Activated naive CD4-positive, alpha-beta T cell (primary cell): ENCODE data around the gene SH3YL1.

Experiments used
- DNase-seq, 4 experiments: peaks; one replicate each; lab custom pipeline; 2025; lab: John Stamatoyannopoulos, UW

SH3YL1 gene

DNA sequence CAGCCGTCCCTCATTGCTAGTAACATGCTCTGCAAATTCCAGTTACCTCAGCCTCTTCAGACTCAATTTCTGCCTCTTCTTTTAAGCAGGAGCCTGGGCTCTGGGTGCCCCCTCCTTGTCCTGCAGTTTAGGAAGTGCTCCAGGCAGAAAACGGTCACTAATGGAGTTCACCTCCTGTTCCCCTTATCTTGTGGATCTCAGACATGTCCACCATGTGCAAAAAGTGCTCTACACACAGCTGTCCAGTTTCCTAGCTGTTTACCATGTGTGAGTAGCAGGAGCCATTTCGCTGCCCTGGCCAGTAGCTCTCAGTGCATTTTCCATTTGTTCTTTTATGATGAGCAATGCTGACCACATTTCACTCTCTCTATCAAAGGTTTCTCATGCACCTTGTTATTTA, 4.9 kb downstream of the SH3YL1 start:
- no peak for DNase-seq

DNA sequence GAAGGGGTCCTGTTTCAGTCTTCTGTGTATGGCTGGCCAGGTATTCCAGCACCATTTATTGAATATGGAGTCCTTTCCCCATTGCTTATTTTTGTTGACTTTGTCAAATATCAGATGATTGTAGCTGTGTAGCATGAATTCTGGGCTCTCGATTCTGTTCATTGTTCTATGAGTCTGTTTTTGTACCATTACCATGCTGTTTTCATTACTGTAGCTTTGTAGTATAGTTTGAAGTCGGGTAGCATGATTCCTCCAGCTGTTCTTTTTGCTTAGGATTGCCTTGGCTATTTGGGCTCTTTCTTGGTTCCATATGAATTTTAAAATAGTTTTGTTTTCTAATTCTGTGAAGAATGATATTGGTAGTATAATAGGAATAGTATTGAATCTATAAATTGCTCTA, 6.0 kb downstream of the SH3YL1 start:
- no peak for DNase-seq

DNA sequence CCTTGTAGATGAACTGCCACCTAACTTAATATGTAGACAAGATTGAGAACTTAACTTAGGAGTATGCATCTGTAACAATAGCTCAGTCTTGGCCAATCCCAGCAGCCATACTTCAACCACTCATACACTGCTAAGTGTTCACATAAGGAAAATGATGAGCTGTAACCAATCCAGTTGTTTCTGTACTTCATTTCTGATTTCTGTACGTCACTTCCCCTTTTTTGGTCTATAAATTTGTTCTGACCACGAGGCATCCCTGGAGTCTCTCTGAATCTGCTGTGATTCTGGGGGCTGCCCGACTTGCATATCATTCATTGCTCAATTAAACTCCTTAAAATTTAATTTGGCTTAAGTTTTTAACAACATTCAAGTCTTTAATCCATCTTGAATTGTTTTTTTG, 6.4 kb downstream of the SH3YL1 start:
- no peak for DNase-seq

DNA sequence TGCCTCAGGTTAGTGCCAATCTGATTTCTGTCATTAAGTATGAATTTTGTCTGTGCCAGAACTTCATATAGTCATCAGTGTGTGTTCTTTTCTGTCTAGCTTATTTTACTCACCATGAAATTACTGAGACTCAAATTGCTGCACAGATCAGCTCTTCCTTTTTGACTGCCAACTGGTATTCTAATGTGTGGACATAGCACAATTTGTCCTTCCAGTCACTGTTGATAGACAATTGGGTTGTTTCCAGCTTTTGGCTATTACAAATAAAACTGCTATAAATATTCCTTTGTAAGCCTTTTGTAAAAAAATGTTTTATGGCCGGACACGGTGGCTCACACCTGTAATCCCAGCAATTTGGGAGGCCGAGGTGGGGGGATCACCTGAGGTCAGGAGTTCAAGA, 7.7 kb downstream of the SH3YL1 start:
- DNase-seq: no peak

DNA sequence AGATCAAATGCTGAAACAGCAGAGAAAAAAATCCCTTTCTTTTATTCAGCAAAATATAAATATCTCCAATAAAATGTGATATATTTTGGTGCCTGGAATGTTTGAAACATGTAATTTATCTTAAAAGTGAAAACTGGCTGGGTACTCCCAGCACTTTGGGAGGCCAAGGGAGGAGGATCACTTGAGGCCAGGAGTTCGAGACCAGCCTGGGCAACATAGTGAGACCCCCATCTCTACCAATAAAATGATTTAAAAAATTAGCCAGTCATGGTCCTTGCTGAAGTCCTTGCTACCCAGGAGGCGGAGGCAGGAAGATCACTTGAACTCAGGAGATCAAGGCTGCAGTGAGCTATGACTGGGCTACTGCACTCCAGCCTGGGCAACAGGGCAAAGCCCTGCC, 8.6 kb downstream of the SH3YL1 start:
- DNase-seq: no peak

DNA sequence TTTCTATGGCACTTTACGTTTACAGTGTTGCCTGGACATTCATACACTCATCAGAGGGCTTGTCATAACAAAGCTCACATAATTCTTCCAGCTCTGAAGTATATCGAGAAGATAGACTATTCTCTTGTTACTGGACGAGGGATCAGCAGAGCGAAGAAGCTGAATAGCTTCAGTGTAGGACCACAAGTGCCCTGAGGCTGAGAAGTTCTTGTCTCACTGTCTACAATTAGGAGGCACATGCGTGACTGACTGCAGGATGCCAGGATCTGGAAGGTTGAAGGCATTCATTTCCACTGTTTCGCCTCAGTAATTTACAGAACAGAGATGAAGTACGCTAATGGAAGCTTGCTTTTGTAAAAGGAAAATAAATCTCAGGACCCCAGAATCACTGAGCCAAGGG, 9.6 kb downstream of the SH3YL1 start:
- no peak for DNase-seq

DNA sequence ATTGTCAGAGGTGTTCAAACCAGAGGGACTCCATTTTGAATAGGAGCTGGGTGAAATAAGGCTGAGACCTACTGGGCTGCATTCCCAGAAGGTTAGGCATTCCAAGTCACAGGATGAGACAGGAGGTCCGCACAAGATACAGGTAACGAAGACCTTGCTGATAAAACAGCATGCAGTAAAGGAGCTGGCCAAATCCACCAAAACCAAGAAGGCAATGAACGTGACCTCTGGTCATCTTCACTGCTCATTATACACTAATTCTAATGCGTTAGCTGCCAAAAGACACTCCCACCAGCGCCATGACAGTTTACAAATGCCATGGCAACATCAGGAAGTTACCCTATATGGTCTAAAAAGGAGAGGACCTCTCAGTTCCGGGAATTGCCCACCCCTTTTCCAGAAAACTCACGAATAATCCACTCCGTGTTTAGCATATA, 10.6 kb downstream of the SH3YL1 start:
- no peak for DNase-seq

DNA sequence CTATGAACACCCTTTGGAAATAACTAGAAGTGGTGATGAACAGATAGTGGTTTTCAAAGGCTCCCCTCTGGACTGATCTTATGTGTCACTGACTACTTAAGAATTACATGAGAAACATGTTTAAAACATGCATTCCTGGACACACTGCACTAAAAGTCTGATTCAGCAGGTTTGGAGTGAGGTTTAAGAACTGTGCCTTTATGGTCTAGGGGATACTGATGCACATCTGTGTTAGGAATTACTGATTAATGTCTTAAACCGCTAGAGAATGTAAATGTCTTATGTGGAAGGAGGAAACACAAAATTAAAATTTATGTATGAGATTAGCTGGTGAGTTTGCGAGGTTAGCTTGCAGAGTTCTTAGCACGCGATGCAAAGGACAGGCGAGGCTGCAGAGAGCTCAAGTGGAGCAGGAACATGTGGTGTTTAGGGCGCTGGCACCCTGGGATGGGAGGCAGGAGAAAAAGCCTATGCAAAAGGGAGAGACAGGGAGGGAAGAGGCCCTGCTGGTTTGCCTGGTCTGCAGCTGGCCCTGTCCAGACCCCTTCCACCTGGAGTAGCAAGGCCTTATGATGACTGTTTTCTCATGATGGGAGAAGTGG, 11.7 kb downstream of the SH3YL1 start:
- DNase-seq: no peak

DNA sequence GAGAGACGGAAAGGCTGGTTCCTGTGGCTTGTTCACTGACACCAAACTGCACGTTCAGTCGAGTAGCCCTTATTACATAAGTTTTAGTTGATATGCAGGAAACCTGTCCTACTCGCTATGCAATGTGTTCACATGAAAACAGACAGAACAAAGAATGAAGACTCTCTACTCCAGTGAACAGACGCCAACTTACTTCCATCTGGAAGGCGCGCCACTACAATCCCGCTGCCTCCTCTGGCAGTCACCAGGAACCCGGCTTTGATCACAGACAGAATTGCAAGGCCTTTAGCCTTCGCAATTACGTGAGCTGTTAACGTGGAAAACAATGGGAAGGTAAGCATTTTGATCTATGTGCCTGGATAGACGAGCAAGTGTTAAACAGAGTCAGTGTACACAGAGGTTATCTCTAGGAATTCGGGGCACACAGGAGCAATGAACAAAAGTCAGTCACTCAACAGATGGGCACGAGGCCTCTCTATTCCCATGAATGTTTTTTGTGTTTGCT, 14.2 kb downstream of the SH3YL1 start:
- DNase-seq: no peak

DNA sequence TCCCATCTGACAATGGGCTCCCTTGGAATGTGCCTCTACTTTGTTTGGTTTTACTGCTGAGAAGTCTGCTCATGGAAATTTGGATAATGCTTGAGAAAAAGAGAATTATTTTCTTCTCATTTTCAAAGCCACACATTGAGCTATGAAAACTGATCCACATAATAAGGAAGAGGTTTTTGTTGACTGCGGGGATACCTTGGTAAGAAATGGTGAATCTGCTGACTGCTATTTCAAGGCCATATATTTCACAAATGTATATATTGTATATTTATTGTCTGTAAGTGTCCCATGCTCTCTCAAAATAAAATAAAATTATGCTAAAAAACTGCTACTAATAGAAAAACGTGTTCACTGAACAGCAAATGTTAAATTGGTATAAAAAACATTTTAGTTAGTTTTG, 15.1 kb downstream of the SH3YL1 start:
- no peak for DNase-seq

DNA sequence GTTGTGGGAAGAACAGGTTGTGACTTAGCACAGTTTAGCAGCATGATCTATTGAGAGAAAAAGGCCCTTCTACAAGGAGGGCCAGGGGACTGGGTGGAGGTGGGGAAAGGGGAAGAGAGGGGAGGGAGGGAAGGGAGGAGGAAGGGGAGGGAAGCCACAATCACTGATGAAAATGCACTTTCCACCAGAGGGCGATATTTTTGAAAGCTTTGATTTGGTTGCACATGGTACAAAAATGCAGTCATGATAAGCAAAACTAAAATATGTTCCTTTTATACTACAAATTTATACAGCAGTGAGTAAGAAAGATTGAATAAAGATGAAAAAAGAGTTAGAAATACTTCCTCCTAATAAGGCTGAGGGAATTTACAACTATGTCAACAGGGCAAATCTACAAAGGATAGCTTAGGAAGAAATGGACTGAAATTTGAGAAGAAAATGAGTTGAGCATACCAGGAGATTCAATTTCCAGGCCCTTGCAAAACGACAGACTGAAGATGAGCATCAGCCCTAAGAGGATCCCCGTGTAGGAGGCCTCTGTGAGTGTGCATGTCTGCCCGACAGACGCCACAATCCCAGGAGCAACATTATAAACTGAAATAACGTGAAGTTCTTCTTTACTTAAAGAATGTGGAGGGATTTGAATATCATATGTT, 17.2 kb downstream of the SH3YL1 start:
- DNase-seq: no peak

DNA sequence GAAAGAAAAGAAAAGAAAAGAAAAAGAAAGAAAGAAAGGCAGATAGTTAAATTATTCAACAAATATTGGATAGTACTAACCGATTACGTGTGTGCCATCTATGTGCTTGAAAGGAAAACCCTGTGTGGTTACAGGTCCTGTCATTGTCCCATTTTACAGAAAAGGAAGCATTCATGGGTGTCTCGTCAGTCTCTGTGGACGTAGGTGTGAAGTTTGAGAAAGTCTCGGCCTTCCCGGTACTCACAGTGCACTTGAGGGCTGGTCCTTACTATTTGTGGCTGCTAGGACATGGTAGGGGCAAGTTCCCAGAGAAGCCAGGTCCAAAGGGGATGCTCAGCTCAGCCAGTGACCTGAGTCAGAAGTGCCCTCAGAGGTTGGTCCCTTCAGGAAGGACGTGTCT, 19.3 kb downstream of the SH3YL1 start:
- no peak for DNase-seq

DNA sequence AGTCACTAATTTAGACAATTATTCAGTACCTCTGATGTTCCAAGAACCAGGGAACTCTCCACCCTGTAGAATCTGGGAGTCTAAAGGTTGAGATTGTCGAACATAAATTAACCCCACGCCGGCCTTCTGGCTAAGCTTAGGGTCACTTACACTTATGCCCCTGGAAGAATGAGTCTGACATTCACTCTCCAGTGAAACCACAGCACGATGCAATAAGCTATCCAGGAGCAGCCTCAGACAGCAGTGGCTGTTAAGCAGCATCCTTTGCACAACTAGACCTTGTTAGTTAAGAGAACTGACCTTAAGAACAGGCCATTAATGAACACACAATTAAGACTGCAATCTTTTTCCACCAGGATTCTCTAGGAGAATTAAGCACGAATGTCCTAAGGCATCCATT, 25.0 kb downstream of the SH3YL1 start:
- no peak for DNase-seq

DNA sequence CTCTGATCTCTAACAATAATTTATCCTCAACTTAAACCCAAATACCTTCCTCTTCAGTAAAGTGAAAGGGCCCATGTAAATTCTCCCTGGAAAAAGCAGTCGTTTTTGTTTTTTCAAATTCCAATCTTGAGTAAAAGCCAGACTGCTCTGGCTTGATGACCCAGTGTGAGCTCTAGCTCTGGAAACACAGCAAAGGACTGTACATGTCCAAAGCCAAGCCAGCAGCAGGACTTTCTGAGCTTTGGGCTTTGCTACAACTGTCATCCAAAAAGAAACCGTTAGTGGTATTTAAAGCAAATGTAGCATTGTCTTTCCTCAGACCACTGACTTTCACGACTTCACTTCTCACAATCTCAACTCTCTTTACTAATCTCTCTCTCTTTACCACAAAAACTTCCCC, 25.4 kb downstream of the SH3YL1 start:
- no peak for DNase-seq

DNA sequence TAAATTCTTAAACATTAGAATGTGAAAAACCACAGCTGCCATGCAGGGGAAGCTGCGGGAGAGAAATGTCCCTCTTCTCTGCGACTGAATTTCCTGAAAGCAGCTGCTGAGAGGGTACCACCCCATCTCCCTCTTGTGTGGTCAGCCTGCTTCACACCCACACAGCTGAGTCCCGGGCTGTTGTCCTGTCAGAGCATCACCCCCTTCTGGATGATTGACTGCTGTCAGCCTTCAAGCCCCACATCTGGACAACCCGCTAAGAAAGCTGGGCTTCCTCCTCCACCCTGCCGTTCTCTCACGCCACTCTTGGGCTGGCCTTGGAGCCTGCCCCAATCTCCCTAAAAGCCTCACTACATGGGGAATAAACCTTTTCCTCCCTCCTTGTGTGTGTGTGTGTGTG, 26.0 kb downstream of the SH3YL1 start:
- no peak for DNase-seq

DNA sequence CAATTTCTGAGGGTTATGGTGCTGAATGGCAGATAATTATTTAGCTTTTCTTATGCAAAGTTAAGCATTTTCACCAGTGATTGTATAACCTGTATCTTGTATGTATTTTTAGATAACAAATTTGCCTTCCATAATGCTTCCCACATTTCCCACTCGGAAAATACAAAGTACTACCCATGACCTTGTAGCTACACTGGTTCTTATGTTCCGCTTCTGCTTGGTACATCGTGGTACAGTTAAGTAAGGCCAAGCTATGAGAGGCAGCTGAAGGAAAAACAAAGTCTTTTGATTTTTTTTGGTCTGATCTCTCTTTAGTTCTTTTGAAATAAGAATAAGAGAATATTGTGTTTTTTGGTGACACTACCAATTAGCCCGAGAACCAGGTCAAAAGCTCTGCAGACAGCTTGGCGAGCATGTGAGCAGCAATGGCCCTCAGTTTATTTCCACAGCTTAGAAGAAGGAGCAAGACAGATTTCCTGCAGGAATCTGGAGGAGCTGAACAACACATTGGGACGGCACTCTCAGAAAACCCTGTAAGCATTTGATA, 26.8 kb downstream of the SH3YL1 start:
- no peak for DNase-seq

DNA sequence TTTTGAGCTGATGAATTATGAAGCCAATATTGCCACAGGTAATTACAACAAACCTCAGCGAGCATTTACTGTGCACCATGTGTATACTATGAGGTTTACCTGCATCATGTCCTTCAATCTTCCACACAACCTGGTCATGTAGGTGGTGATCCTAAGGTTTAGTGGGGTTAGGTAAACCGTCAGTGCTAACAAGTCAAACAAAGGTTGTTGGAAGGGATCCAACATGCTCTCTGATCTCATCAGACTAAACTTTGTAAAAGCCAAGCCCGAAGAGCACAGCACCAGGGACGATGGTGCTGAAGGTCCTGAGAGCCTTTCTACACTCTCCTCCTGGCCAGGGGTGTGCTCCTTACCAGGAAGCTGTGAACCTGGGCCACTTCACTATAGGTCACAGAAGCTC, 29.4 kb downstream of the SH3YL1 start:
- no peak for DNase-seq

DNA sequence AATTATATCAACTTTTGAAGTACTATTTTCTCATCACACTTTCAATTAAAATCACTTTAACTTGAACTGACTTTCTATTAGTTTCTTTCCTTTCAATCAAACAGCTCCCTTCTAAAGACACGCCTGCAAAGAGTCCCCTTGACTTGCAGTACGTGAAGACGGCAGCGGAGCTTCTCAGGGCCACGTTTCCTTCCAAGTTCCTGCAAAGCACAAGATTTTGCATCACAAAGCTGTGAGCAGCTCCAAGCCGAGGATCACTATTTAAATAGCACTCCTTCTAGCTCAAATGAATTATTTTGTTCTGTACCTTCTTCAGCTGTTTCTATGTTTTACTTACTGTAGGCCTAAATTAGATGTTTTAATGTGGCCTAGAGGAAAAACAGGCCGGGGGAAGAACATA, 30.8 kb downstream of the SH3YL1 start:
- no peak for DNase-seq

DNA sequence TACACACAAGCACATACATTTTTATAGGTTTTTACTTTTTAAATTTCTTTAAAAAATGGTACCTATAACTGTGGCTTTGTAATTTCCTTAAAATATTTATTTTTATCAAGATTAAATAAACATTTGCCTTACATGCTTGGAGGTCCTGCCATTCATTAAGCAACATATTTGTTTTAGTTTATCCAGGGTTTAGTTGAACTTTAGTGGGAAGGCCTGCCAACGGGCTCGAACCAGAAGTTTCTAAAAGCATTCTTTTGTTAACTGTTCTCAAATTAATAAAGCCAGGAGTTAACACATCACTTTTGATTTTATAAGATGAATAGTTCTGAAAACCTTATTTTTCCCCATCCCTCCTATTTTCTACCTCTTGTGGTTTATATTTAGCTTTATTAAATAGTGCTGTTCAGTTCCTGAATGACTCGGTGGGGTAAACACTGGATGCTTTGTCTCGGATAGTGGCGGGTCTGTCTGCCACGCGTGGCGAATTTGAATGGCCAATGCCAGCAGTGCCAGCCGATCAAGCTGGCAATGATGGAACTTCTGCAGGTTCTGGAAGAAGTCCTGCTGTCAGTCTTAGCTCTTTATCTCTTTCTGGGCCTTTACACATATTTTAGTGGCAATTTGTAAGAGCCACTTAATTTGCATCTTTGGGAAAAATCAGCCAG, 32.2 kb downstream of the SH3YL1 start:
- no peak for DNase-seq

DNA sequence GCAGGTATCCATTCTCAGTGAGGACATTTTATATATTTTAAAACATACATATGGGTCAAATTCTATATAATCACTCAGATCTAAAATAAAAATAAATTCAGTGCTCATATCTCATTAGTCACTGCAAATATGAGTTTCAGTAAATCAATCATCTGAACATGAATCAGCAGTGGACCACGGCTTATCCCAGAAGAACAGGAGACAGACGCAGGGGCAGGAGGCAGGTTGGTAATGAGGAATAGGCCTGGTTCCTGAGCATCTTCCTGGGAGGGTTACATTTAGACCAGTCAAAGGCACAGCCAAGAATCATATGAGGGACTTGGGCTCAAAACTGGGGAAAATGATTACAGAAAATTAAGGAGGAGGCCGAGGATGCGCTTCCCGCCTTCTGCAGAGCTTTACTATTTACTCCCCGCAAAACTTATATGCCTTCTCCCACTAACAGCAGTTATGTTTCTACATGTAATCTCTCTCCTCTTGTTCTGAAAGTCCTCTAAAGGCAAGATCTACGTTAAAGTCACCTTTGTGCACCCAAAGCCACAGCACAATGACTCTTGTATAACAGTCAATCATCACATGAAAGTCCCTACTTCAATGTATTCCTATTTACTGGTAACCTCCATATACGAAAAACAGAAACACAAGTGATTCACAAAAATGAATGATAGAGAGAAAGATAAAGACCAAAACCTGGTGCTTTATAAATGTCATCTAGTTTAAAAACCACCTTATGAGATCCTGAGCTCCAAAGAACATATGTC, 35.1 kb downstream of the SH3YL1 start:
- no peak for DNase-seq

DNA sequence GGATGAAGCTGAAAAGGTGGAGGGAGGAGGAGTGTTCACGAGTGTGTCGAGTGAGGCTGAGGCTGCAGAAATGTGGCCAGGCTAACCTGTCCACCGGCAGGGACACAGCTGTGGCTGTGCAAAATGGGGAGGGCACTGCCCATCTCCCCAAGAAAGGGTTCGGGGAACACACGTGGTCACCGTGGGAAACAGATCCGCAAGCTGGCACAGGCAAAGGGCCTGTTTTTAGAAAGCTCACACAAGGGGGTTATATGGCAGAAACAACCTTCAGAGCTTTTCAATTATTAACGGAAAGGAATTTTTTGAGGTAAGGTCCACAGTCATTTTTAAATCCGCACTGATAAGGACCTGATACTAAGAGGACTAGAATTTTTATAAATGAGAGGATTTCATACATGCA, 35.7 kb downstream of the SH3YL1 start:
- no peak for DNase-seq

DNA sequence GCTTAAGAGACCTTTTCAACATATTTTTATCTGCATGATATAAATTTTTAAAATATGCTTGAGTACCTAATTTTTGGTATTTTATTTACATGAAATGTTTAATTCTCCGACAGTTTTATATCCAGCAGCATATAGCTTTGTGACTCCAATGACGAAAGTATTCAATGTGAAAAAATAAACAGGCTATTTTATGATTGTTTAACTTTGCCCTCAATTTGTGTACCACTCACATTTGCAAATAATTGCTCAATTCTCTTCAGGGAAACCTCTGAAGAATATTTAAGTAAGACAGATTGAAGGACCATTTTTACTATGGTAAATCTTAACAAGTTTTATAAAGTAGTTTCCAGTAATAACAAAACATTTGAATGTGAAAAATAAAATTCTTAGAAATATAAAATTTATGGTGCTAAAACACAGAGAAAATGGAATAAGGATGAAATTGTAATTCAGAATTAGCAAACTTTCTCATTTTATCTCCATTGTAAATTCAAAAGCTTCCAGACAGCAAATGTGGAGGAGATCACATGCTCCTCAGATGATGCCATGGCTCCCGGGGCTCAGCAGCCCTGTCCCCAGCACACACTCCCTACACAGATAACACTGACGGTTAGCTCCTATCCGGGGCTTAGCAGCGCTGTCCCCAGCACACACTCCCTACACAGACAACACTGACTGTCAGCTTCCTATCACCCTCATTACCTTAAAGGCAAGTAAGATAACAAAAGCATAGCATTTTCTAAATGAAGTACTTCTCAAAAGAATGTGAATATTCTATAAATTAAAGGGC, 39.7 kb downstream of the SH3YL1 start:
- DNase-seq: no peak
